ENCODE measurements around the gene PACSIN2.
"Not testable (repeated sequence)": the region's sequence is repeated elsewhere in the genome, so short reads cannot be mapped to it uniquely, and the experiment has no call there.

Gene PACSIN2

GRCh38 chr22:42942351-42942750, 72.6 kb downstream of the PACSIN2 start:
- no peak for FAIRE-seq

GRCh38 chr22:42939941-42940653, 74.9 kb downstream of the PACSIN2 start:
- FAIRE-seq: no peak

GRCh38 chr22:42939451-42939881, 75.5 kb downstream of the PACSIN2 start:
- FAIRE-seq: no peak

GRCh38 chr22:42938976-42939375, 76.0 kb downstream of the PACSIN2 start:
- no peak for FAIRE-seq

- no peak for FAIRE-seq
These were observed 76.5 kb downstream of the PACSIN2 start for GRCh38 chr22:42938449-42938848.

- no peak for FAIRE-seq
These were observed 77.6 kb downstream of the PACSIN2 start for GRCh38 chr22:42937164-42937843.

- FAIRE-seq: not testable (repeated sequence)
These were observed 78.3 kb downstream of the PACSIN2 start for GRCh38 chr22:42936680-42937079.

GRCh38 chr22:42934338-42934737, 80.6 kb downstream of the PACSIN2 start:
- no peak for FAIRE-seq

GRCh38 chr22:42933485-42934091, 81.4 kb downstream of the PACSIN2 start:
- no peak for FAIRE-seq

- FAIRE-seq: no peak
These were observed 82.0 kb downstream of the PACSIN2 start for GRCh38 chr22:42932857-42933484.

GRCh38 chr22:42932197-42932519, 82.8 kb downstream of the PACSIN2 start:
- FAIRE-seq: no peak

- FAIRE-seq: no peak
These were observed 83.3 kb downstream of the PACSIN2 start for GRCh38 chr22:42931421-42932196.

GRCh38 chr22:42930810-42931420, 84.0 kb downstream of the PACSIN2 start:
- no peak for FAIRE-seq

- no peak for FAIRE-seq
These were observed 85.2 kb downstream of the PACSIN2 start for GRCh38 chr22:42929838-42930155.

- FAIRE-seq: no peak
These were observed 85.7 kb downstream of the PACSIN2 start for GRCh38 chr22:42928969-42929837.

- no peak for FAIRE-seq
These were observed 87.0 kb downstream of the PACSIN2 start for GRCh38 chr22:42927966-42928365.

GRCh38 chr22:42926768-42927167, 88.2 kb downstream of the PACSIN2 start:
- FAIRE-seq: no peak

GRCh38 chr22:42926104-42926503, 88.8 kb downstream of the PACSIN2 start:
- no peak for FAIRE-seq

GRCh38 chr22:42925598-42925997, 89.4 kb downstream of the PACSIN2 start:
- no peak for FAIRE-seq

- not testable (repeated sequence) for FAIRE-seq
These were observed 89.9 kb downstream of the PACSIN2 start for GRCh38 chr22:42925031-42925430.

- FAIRE-seq: no peak
These were observed 90.5 kb downstream of the PACSIN2 start for GRCh38 chr22:42924436-42924835.
